Stimulated activated CD8-positive, alpha-beta memory T cell treated with anti-CD3 and anti-CD28 coated beads, Interleukin-7, amount 100 ng/mL, for 24 hours (primary cell): ENCODE measurements around the gene EEPD1.

Source experiments
- DNase-seq: peaks from one replicate; pipeline ENCODE4 v3.0.0-alpha.2; 2020; ENCODE audit warnings: low read depth

Gene EEPD1

DNA sequence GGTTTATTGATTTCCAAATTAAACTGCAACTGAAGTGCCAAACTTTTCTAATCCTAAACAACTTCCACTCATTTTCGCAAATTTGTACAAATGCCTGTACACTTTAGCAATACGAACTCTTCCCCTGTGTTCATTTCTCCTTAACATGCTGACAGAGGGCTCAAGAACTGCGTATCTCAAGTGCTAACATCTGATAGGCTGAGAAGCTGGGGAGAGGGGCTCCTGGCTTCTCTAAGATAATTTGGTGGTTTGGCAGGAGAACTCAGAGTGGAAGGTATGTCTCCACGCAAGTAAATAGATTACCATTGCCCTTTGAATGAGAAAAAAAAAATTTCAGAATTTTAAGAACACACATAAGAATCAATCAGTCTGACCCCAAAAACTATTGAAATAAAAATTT, 183.3 kb downstream of the EEPD1 start:
- no peak for DNase-seq

GRCh38 chr7:36338256-36338655, 185.2 kb downstream of the EEPD1 start:
- DNase-seq = no peak

DNA sequence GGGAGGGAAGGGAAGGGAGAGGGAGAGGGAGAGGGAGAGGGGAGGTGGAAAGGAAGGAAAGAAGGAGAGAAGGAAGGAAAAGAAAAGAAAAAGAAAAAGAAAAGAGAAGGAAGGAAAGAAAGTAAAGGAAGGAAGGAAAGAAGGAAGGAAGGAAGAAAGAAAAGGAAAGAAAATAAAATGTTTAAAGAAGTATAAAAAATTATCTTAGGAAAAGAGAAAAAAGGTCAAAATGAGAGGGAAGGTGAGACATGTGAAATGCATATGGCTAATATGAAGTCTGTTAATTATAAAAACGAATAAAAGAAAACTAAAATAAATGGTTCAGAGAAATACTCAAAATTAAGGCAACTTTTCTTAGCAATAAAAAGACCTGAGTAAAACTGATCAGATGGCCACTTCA, 190.5 kb downstream of the EEPD1 start:
- DNase-seq = no peak

DNA sequence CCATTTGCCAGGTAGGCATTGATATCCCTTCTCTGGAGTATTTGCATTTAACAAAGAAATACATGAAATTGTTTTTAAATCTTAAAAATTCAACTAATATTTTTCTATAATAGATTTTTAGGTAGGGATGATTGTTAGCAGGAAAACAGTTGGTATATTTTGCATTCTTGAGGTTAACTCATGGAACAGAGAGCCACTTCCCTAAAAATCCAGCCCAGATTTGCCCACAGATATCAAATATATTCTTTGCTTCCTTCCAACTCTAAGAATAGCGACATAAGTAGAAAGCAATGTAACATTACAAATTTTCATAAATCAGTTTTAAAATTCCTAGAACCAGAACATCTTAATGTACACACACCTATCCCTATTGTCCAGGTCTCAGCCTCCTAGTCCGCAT, 191.6 kb downstream of the EEPD1 start:
- DNase-seq = no peak

DNA sequence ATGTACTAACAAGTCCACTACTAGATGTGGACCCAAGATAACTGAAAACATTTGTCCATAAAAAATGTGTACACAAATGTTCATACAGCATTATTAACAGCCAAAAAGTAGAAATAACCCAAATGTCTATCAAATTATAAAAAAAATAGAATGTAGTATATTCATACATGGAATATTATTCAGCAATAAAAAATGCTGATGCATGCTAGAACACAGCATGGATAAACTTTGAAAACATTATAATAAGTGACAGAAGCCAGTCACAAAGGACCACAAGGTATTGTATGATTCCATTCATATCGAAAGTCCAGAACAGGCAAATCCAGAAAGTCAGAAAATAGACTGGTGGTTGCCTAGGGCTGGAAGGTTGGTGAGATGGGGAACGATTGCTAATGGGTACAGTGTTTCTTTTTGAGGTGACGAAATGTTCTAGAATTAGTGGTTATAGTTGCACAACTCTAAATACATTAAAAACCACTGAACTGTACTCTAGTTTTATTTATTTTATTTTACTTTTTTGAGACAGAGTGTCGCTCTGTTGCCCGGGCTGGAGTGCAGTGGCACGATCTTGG, 193.3 kb downstream of the EEPD1 start:
- DNase-seq = no peak

DNA sequence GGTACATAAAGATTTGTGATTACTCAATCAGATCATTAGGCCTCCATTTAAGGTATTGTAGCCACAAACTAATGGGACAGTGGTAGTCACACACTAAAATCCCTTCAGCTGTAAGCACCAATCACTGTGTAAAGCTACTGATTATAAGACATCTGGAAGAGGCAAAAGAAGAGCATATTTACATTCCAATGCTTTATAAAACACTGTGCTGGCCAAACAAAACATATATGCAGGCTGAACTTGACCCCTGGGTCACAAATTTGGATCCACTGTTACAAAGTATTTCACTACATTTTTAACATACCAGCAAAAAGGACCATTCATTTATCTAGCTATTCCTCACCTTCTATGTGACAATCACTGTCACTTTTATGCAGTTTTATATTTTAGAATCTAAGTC, 195.2 kb downstream of the EEPD1 start:
- DNase-seq = no peak

DNA sequence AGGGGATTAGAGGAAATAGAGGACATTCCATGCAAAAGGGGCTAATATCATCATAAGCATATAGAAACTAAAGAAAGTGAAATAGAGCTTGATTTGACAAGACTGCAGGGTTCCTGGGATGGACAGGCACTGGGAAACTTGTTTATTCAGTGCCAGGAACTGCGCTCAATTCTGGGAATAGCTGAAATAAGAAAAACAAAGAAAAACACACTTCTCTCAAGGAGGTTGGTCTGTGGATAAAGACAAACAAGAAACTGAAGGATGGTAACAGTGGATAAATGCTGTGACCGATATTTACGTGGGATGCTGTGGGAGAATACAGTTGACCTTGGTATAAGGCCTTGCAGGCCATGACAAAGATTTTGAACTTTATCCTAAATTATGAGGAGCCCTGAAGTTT, 195.7 kb downstream of the EEPD1 start:
- DNase-seq = no peak

DNA sequence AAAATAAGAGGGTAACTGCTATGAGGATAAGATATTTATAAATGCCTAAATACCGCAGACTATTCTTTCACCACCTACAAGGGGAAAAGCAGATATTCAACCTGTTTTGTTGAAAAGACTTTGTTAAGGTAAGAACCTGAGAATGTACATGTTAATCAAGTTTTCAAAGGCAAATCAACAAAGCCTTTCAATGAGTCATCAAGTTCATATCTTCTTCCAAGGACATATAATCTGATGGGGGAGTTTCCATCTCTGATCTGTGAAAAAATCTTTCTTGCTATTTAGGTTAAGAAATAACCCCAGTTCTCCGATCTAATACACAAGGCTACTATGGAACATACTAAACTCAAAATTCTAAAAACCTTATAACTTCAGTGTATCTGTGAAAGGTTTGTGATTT, 196.6 kb downstream of the EEPD1 start:
- no peak for DNase-seq
